ENCODE measurements around the gene ZGLP1. TPM values are rescaled to one million over a fixed set of nuclear protein-coding genes. Genes with fewer than 3 reads are reported as not detected.

Gene ZGLP1
- total RNA-seq, 1 experiment from 2014 or later: 5.0 TPM

GRCh38 chr19:10325732-10326131 is 16.1 kb upstream of the ZGLP1 start:
- no peaks in the 10 kb centered on the region for H3K9me3 ChIP-seq (ENCODE audit: control insufficient read depth in 1 of 2, insufficient read depth in 1 of 2, low read depth in 1 of 2, low read length in 2 of 2)
- no peak overlapping the region for H3K27ac ChIP-seq (ENCODE audit: low read depth, low read length)
- H3K4me1 ChIP-seq (ENCODE audit: control insufficient read depth in 1 of 2, insufficient read depth in 2 of 2, low read length in 2 of 2): no peaks in the 10 kb centered on the region
- H3K4me3 ChIP-seq (replicated peaks in 1 of 2; ENCODE audit: low read depth in 1 of 2, low read length in 2 of 2): no peak overlapping the region
- peaks cover 35 to 55% of the 10 kb centered on the region in 2 experiments for H3K36me3 ChIP-seq (ENCODE audit: control insufficient read depth in 1 of 2, insufficient read depth in 2 of 2, low read length in 2 of 2)
- ATAC-seq (no peak), DNase-seq (ENCODE audit: low read depth, low spot score) (no peak)
- H3K9me2 ChIP-seq (ENCODE audit: insufficient read depth): no peaks in the 10 kb centered on the region
- no TSS peak for BruUV-seq (replicated peaks)
- no peaks in the 10 kb centered on the region for H4K20me1 ChIP-seq (ENCODE audit: insufficient read depth)
- no peak overlapping the region for H3K9ac ChIP-seq (ENCODE audit: low read length)
- peaks cover 35% of the 10 kb centered on the region for H3K79me2 ChIP-seq (ENCODE audit: insufficient read depth, low read length)
- CTCF ChIA-PET: no interaction called here
- no peak overlapping the region for H2AFZ ChIP-seq (ENCODE audit: low read depth, low read length, poor library complexity, severe bottlenecking)
- H3K4me2 ChIP-seq (ENCODE audit: low read length): no peak overlapping the region
- intact Hi-C loops (cut with micrococcal nuclease): no loop called here
- H3K27me3 ChIP-seq (ENCODE audit: insufficient read depth, low read length): no peaks in the 10 kb centered on the region
- POLR2A ChIA-PET: interaction anchor here (1.3 kb wide), 1 partner anchor 36 kb away, joined by 3 read pairs; the partner anchor contains the start of gene ICAM5
- TF ChIP-seq TCF7L2 (IDR thresholded peaks at IDR 0.05; ENCODE audit: borderline replicate concordance, extremely low read depth, insufficient read depth, insufficient read length) (no peak), EZH2phosphoT487 (IDR thresholded peaks at IDR 0.05; ENCODE audit: borderline replicate concordance) (no peak), EGR1 (IDR thresholded peaks at IDR 0.05; ENCODE audit: low read depth) (no peak), CEBPB (IDR thresholded peaks at IDR 0.05; ENCODE audit: low read depth) (no peak), FOSL1 (IDR thresholded peaks at IDR 0.05; ENCODE audit: low read depth) (no peak), ELF1 (IDR thresholded peaks at IDR 0.05; ENCODE audit: borderline replicate concordance, low read depth) (no peak), REST (IDR thresholded peaks at IDR 0.05; ENCODE audit: low read depth) (no peak), SRF (IDR thresholded peaks at IDR 0.05; ENCODE audit: low read depth) (no peak), RAD21 (IDR thresholded peaks at IDR 0.05; ENCODE audit: low read depth) (no peak)
- RAD21 ChIA-PET (ENCODE audit: low non-redundant PET in 1 of 2, low total read pairs in 2 of 2, uncharacterized antibody in 2 of 2, unreplicated experiment in 2 of 2): no interaction called here

All from HCT116 (cell line).